GM12873 (cell line): ENCODE measurements around the gene UQCR11.

Source experiments
- TF ChIP-seq, protein P1 (sequence below): IDR thresholded peaks from 2 replicates; pipeline ENCODE4 v1.5.1; 2012; ENCODE audit warnings: low read depth, mild to moderate bottlenecking, moderate library complexity, low read length, control low read depth; ENCODE audit not compliant: insufficient read depth; ENCODE audit errors: missing control alignments

UQCR11 gene

DNA sequence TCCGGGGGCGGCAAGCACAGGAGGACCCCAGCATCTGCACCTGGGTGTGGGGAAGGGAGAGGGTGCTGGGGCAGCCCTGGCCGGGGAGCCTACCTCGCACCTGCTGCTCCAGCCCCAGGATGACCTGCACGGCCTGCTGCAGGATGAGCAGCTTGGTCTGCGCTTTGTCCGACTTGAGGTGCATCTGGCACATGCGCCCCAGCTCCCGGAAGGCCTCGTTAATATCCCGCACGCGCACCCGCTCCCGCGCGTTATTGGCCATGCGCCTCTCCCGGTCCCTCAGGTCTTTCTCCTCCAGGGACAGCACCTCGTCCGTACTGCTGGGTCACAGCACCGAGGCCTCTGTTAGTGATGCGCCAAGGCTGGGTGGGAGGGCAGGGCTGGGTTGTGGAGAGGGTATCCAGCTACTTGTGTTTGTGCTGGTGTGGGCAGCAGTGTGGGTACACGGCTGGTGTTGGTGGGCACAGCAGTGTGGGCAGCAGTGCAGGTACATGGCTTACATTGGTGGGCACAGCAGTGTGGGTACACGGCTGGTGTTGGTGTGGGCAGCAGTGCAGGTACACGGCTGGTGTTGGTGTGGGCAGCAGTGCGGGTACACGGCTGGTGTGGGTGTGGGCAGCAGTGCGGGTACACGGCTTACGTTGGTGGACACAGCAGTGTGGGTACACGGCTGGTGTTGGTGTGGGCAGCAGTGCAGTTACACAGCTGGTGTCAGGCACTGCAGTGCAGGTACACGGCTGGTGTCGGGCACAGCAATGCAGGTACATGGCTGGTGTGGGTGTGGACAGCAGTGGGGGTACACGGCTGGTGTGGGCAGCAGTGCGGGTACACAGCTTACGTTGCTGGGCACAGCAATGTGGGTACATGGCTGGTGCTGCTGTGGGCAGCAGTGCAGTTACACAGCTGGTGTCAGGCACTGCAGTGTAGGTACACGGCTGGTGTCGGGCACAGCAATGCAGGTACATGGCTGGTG, 7.1 kb upstream of the UQCR11 start:
- TF ChIP-seq, protein P1, sequence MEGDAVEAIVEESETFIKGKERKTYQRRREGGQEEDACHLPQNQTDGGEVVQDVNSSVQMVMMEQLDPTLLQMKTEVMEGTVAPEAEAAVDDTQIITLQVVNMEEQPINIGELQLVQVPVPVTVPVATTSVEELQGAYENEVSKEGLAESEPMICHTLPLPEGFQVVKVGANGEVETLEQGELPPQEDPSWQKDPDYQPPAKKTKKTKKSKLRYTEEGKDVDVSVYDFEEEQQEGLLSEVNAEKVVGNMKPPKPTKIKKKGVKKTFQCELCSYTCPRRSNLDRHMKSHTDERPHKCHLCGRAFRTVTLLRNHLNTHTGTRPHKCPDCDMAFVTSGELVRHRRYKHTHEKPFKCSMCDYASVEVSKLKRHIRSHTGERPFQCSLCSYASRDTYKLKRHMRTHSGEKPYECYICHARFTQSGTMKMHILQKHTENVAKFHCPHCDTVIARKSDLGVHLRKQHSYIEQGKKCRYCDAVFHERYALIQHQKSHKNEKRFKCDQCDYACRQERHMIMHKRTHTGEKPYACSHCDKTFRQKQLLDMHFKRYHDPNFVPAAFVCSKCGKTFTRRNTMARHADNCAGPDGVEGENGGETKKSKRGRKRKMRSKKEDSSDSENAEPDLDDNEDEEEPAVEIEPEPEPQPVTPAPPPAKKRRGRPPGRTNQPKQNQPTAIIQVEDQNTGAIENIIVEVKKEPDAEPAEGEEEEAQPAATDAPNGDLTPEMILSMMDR, result no peak

DNA sequence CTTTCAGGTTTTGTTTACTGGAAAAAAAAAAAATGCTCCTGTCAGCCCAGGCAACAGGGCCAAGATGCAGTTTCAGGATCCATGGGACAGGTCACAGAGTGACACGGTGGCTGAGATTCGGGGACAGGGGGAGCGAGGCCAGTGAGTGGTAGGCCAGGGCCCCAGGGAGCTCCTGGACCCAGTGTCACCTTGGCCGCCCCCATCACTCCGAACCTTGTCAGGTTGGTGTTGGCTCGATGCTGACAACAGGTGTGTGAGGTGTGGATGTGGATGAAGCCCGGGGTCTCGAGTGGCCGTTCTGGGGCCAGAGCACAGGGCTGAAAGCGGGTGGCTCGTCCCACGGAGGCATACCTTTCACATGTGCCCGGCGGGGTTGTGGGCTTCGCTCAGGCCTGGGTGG, 6.1 kb upstream of the UQCR11 start:
- TF ChIP-seq, protein P1, result no peak

DNA sequence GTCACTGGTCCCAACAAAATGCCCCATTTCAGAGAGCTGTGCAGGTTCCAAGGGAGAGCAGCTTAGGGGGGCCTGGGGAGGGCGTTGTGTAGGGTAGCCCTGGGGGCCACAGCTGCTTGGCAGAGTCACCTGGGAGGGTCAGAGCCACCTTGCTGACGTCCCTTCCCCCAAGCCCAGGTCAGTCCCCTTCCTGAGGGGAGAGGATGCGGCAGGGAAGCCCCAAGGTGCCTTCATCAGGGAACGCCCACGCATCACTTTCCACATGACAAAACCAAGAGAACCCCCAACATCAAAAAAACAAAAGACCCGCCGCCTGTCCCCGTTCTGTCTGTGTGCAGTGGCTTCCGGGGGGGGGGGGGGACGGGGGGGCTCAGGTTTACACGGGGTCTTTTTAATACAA, 5.3 kb upstream of the UQCR11 start:
- TF ChIP-seq, protein P1, result no peak

DNA sequence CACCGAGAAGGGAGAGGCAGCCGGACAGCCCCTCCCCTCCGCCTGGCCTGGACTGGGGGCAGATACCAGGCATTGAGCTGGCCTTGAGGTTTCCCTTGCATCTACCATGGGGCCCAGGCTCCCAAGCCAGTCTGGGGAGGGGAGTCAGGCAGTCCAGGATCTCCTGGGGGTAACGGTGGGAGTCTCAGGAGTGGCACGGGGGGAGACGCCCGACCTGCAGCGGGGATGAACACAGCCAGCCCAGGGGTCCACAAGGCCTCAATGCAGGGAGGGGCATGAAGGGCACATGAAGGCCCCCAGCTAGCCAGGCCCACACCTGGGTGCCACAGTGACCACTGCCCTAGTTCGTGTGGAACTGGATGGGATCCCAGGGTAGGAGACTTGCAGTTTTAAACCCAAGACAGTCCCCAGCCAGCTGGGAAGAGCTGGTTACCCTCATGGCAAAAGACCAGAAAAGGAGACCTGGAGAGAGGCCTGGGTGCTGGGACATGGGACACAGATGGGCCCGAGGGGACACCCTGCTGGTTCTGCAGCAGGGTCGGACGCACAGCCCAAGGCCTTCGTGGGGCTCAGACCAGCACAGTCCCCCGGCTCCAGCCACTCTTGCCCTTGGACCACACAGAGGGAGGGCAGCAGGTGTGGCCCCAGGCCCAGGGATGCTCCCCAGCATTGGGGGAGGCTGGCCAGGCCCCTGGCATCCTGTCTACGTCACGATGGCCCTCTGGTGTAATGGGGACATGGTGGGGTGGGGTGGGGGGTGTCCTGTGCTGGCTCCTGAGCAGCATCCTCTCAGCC, 4.6 kb upstream of the UQCR11 start:
- TF ChIP-seq, protein P1, result no peak

DNA sequence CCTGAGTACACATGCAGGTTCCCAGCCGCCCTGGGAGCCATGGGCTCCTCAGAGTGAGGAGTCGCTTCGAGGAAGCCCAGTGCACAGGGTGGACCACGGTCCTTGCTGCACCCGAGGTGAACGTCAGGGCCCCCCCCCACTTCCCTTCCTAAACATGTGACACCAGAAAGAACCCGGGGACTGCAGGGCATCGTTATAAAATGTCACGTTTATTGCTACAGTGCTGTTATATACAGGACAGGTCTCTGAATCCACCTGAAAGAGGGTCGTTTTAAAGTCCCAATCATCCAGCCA, 3.8 kb upstream of the UQCR11 start:
- TF ChIP-seq, protein P1, result no peak

DNA sequence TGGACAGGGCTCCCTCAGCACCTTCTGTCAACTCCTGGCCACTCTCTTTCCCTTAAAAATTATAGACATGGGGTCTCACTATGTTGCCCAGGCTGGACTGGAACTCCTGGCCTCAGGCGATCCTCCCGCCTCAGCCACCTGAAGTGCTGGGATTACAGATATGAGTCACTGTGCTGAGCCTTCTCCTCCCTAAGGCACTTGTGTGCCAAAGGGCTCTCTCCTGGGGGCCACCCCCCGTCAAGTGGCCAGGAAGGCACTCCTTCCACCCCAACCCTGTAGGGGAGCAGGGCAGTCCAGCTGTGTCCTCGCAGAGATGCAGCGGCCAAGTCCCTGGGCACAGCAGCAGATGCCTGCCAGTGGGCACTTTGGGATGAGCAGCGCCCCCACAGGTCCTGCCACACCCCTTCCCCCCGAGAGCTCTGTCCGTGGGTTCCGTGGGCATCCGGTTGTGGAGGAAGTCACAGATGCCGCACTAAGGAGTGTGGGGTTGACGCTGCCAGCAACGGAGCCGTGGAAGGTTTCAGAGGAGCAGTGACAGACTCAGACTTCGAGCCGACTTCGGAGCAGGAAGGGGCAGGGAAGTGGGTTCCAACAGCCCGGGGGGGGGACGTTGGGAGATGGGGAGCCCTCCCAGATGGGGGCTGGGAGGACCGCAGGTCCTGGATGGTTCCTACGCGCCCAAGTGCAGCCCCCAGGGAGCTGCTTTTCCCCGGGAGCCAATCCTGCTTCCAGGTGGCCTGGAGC, 3.3 kb upstream of the UQCR11 start:
- TF ChIP-seq, protein P1, result no peak
